ENCODE data around the gene HS3ST3B1.

The HS3ST3B1 gene

GRCh38 chr17:14337596-14338079 lies 36.8 kb downstream of the HS3ST3B1 start:
- Histone ChIP-seq H3K27me3 (ENCODE audit: control insufficient read depth, insufficient read depth, low read length) (no peaks in the 10 kb centered on the region), H3K9me3 (ENCODE audit: control insufficient read depth, insufficient read depth, low read depth, low read length) (no peaks in the 10 kb centered on the region), H3K36me3 (ENCODE audit: control insufficient read depth, insufficient read depth, low read length) (no peaks in the 10 kb centered on the region), H3K4me3 (ENCODE audit: low read depth, low read length) (no peak overlapping the region), H3K27ac (ENCODE audit: low read depth, low read length) (no peak overlapping the region), H3K4me1 (ENCODE audit: control insufficient read depth, insufficient read depth, low read length) (peaks cover 25% of the 10 kb centered on the region), H3K9ac (ENCODE audit: low read length) (no peak overlapping the region)

GRCh38 chr17:14340857-14341754 lies 40.2 kb downstream of the HS3ST3B1 start:
- no peaks in the 10 kb centered on the region for H3K27me3 ChIP-seq (ENCODE audit: control insufficient read depth, insufficient read depth, low read length)
- no peak overlapping the region for H3K4me3 ChIP-seq (ENCODE audit: low read depth, low read length)
- no peak overlapping the region for H3K9ac ChIP-seq (ENCODE audit: low read length)
- H3K4me1 ChIP-seq (ENCODE audit: control insufficient read depth, insufficient read depth, low read length), result peaks cover 11% of the 10 kb centered on the region
- no peaks in the 10 kb centered on the region for H3K9me3 ChIP-seq (ENCODE audit: control insufficient read depth, insufficient read depth, low read depth, low read length)
- H3K36me3 ChIP-seq (ENCODE audit: control insufficient read depth, insufficient read depth, low read length), result no peaks in the 10 kb centered on the region
- H3K27ac ChIP-seq (ENCODE audit: low read depth, low read length), result no peak overlapping the region

- H3K4me1 ChIP-seq (ENCODE audit: control insufficient read depth, insufficient read depth, low read length), result peaks cover 16% of the 10 kb centered on the region
- no peak overlapping the region for H3K4me3 ChIP-seq (ENCODE audit: low read depth, low read length)
- no peaks in the 10 kb centered on the region for H3K27me3 ChIP-seq (ENCODE audit: control insufficient read depth, insufficient read depth, low read length)
- H3K27ac ChIP-seq (ENCODE audit: low read depth, low read length), result no peak overlapping the region
- H3K36me3 ChIP-seq (ENCODE audit: control insufficient read depth, insufficient read depth, low read length), result no peaks in the 10 kb centered on the region
- no peak overlapping the region for H3K9ac ChIP-seq (ENCODE audit: low read length)
- no peaks in the 10 kb centered on the region for H3K9me3 ChIP-seq (ENCODE audit: control insufficient read depth, insufficient read depth, low read depth, low read length)
These were observed 41.0 kb downstream of the HS3ST3B1 start for GRCh38 chr17:14341866-14342265.

DNA sequence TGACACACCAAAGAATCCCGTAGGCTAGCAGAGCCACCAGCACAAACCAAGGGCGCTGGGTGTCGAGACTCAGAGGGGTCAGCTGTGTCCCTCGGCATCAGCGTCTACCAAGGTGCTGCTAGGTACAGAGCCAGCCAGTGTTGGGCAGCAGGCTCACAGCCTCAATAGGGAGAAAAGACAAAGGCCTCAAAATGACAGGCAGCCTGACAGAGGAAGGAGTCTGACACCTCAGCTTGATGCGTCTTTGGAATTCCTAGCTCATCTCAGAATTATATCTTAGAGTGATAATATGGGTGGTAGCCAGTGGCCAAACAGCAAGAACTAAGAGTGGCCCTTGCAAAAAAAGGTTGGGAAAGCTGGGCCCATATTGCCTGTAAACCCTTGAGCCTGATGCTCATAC lies 45.9 kb downstream of the HS3ST3B1 start:
- Histone ChIP-seq H3K4me1 (ENCODE audit: control insufficient read depth, insufficient read depth, low read length) (peaks cover 6% of the 10 kb centered on the region), H3K9me3 (ENCODE audit: control insufficient read depth, insufficient read depth, low read depth, low read length) (no peaks in the 10 kb centered on the region), H3K4me3 (ENCODE audit: low read depth, low read length) (no peak overlapping the region), H3K27ac (ENCODE audit: low read depth, low read length) (no peak overlapping the region), H3K9ac (ENCODE audit: low read length) (no peak overlapping the region), H3K36me3 (ENCODE audit: control insufficient read depth, insufficient read depth, low read length) (no peaks in the 10 kb centered on the region), H3K27me3 (ENCODE audit: control insufficient read depth, insufficient read depth, low read length) (no peaks in the 10 kb centered on the region)

DNA sequence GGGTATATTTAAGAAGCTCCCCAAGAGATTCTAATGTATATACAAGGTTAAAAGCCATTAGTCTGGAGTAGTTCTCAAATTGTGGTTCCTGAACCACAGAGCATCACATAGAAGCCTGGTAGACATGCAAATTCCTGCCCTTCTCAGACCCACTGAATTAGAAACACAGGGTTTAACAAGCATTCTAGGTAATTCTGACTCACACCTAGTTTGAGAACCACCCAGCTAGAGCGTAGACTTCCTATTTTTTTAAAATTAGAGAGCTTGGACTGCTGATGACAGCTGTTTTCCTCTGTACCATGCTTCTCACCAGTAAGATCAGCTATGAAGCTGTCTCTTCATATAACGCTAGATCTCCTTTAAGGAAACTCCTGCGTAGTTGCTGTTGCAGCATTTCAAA lies 50.6 kb downstream of the HS3ST3B1 start:
- Histone ChIP-seq H3K4me3 (ENCODE audit: low read depth, low read length) (no peak overlapping the region), H3K36me3 (ENCODE audit: control insufficient read depth, insufficient read depth, low read length) (no peaks in the 10 kb centered on the region), H3K4me1 (ENCODE audit: control insufficient read depth, insufficient read depth, low read length) (peaks cover 32% of the 10 kb centered on the region), H3K9ac (ENCODE audit: low read length) (no peak overlapping the region), H3K27me3 (ENCODE audit: control insufficient read depth, insufficient read depth, low read length) (no peaks in the 10 kb centered on the region), H3K27ac (ENCODE audit: low read depth, low read length) (no peak overlapping the region), H3K9me3 (ENCODE audit: control insufficient read depth, insufficient read depth, low read depth, low read length) (peaks cover 6% of the 10 kb centered on the region; the same call in 1 of the 2 replicates)

DNA sequence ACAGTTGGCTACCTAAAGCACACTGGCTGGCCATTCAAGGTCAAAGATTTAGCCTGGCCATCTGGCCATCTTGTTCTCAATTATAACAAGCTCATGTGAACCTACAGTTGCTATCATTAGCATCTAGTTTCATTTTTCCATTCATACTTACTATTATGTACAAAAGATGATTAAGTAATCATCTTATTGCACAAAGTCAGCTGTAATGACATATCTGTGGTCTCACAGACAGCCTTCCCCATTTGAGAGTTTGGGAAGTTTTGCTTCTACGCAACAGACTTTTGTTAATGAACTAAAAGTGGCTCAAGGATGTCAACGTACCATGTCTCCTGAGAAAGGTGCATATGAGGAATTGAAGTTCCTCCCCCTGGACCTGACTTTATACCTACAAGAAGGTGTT lies 51.3 kb downstream of the HS3ST3B1 start:
- peaks cover 6% of the 10 kb centered on the region; the same call in 1 of the 2 replicates for H3K9me3 ChIP-seq (ENCODE audit: control insufficient read depth, insufficient read depth, low read depth, low read length)
- no peaks in the 10 kb centered on the region for H3K36me3 ChIP-seq (ENCODE audit: control insufficient read depth, insufficient read depth, low read length)
- H3K27me3 ChIP-seq (ENCODE audit: control insufficient read depth, insufficient read depth, low read length), result no peaks in the 10 kb centered on the region
- H3K9ac ChIP-seq (ENCODE audit: low read length), result no peak overlapping the region
- H3K27ac ChIP-seq (ENCODE audit: low read depth, low read length), result no peak overlapping the region
- H3K4me1 ChIP-seq (ENCODE audit: control insufficient read depth, insufficient read depth, low read length), result peaks cover 28% of the 10 kb centered on the region
- H3K4me3 ChIP-seq (ENCODE audit: low read depth, low read length), result no peak overlapping the region

DNA sequence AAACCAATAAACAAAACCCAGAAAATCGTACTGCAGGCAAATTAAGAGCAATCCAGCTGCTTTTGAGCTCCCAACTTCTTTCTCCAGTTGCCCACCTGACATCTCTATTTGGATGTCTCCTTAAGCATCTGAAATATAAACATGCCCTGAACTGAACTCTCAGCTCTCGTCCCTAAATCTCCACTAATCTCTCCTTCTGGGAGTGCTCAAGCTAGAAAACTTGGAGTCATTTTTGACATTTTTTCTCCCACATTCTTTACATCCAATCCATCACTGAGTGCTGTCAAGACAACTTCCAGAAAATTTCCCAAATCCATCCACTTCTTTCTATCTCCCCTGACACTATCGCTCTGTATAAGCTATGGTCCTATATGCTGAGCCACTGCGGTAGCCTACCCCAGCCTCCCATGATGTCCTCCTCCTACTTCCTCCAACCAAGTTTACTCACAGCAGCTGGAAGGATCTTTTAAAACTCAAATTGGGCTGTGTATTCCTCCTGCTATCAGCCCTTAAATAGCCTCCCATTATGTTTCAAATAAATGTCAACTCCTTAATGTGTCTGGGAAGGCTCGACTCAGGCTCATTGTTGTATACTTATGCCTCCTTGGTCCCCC lies 53.1 kb downstream of the HS3ST3B1 start:
- Histone ChIP-seq H3K9me3 (ENCODE audit: control insufficient read depth, insufficient read depth, low read depth, low read length) (peaks cover 6% of the 10 kb centered on the region; the same call in 1 of the 2 replicates), H3K4me1 (ENCODE audit: control insufficient read depth, insufficient read depth, low read length) (peaks cover 28% of the 10 kb centered on the region), H3K36me3 (ENCODE audit: control insufficient read depth, insufficient read depth, low read length) (no peaks in the 10 kb centered on the region), H3K27ac (ENCODE audit: low read depth, low read length) (no peak overlapping the region), H3K9ac (ENCODE audit: low read length) (no peak overlapping the region), H3K27me3 (ENCODE audit: control insufficient read depth, insufficient read depth, low read length) (no peaks in the 10 kb centered on the region), H3K4me3 (ENCODE audit: low read depth, low read length) (no peak overlapping the region)

- Histone ChIP-seq H3K4me1 (ENCODE audit: control insufficient read depth, insufficient read depth, low read length) (peaks cover 28% of the 10 kb centered on the region), H3K27ac (ENCODE audit: low read depth, low read length) (no peak overlapping the region), H3K9me3 (ENCODE audit: control insufficient read depth, insufficient read depth, low read depth, low read length) (peaks cover 6% of the 10 kb centered on the region; the same call in 1 of the 2 replicates)
These were observed 53.9 kb downstream of the HS3ST3B1 start for GRCh38 chr17:14354807-14355206.

DNA sequence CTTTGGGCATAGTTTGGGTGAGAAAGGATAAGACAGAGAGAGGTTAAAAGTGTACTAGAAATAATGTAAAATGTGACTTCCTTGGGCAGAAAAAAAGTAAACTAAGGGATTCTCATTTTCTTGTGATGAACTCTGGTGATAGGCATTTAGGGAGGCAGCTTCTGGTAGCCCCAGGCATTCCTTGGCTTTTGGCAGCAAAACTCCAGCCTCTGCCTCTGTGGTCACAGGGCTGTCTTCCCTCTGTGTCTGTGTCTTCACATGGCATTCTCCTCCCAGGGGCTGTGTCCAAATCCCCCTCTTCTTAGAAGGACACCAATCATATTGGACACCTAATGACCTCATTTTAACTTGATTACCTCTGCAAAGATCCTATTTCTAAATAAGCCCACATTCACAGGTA lies 54.7 kb downstream of the HS3ST3B1 start:
- no peaks in the 10 kb centered on the region for H3K27me3 ChIP-seq (ENCODE audit: control insufficient read depth, insufficient read depth, low read length)
- no peaks in the 10 kb centered on the region for H3K36me3 ChIP-seq (ENCODE audit: control insufficient read depth, insufficient read depth, low read length)
- no peak overlapping the region for H3K9ac ChIP-seq (ENCODE audit: low read length)
- peaks cover 28% of the 10 kb centered on the region for H3K4me1 ChIP-seq (ENCODE audit: control insufficient read depth, insufficient read depth, low read length)
- no peak overlapping the region for H3K4me3 ChIP-seq (ENCODE audit: low read depth, low read length)
- peaks cover 6% of the 10 kb centered on the region; the same call in 1 of the 2 replicates for H3K9me3 ChIP-seq (ENCODE audit: control insufficient read depth, insufficient read depth, low read depth, low read length)
- no peak overlapping the region; the same call in 1 of the 2 replicates for H3K27ac ChIP-seq (ENCODE audit: low read depth, low read length)

More at GRCh38 chr17:14354807-14355206, 53.9 kb downstream of the HS3ST3B1 start:
- H3K27me3 ChIP-seq (ENCODE audit: control insufficient read depth, insufficient read depth, low read length), result no peaks in the 10 kb centered on the region
- H3K4me3 ChIP-seq (ENCODE audit: low read depth, low read length), result no peak overlapping the region
- no peak overlapping the region for H3K9ac ChIP-seq (ENCODE audit: low read length)
- H3K36me3 ChIP-seq (ENCODE audit: control insufficient read depth, insufficient read depth, low read length), result no peaks in the 10 kb centered on the region

DNA sequence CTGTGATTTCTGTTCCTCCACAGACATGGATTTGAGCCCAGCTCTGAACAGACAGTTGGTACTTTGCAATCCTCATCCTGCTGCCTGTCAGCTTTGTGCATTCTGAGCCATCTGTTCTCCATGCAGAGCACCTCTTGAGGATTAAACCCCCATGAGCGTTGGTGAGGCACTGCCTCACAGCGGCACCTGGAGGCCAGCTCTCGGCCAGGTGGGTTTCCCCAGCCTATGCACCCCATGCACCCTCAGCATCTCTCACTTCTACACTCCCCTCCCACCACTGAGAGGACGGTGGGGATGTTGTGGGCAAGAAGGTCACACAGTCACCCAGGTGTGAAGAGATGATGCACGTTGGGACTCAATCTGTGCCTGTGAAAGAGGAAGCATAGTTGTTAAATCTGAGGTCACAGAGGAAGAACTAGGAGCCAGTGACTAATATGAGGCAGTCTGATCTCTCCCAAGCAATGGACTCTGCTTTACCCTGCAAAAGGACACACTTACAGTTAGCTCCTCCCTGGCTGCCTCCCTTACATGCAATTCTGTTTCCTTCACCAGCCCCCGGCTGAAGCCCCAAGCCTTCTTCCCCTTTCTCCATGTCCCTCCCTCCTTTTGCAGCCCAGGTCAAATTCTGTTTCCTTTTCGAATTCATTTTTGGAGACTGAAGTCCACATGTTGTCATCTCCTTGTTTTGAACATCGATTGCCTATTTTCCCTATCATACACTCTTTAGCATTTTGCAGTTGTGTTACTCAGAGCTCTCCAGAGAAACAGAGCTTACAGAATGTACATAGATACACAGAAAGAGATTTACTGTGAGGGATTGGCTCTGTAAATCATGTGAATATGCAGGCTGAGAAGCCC lies 58.5 kb downstream of the HS3ST3B1 start:
- Histone ChIP-seq H3K4me3 (ENCODE audit: low read depth, low read length) (no peak overlapping the region), H3K4me1 (ENCODE audit: control insufficient read depth, insufficient read depth, low read length) (peaks cover 15% of the 10 kb centered on the region; the same call in 1 of the 2 replicates), H3K27ac (ENCODE audit: low read depth, low read length) (no peak overlapping the region)

More for the DNA sequence above, 58.5 kb downstream of the HS3ST3B1 start:
- Histone ChIP-seq H3K27me3 (ENCODE audit: control insufficient read depth, insufficient read depth, low read length) (no peaks in the 10 kb centered on the region), H3K9ac (ENCODE audit: low read length) (no peak overlapping the region), H3K36me3 (ENCODE audit: control insufficient read depth, insufficient read depth, low read length) (no peaks in the 10 kb centered on the region), H3K9me3 (ENCODE audit: control insufficient read depth, insufficient read depth, low read depth, low read length) (peaks cover 5% of the 10 kb centered on the region; the same call in 1 of the 2 replicates)
